A549 (cell line): Measurements from ENCODE around the gene NADSYN1.

Source experiments
- ESRRA ChIP-seq: fragments of 150-350 bp; IDR thresholded peaks from 2 replicates; pipeline ENCODE4 v1.6.1; 2014; ENCODE audit warnings: mild to moderate bottlenecking, low read length, borderline replicate concordance
- JUNB ChIP-seq: fragments of >200 bp; sonication (Bioruptor Twin); formaldehyde crosslinking; IDR thresholded peaks from 2 replicates; pipeline ENCODE4 v1.6.1; 2016
- TP53 ChIP-seq: fragments of 250-450 bp; sonication (Bioruptor Pico); IDR thresholded peaks from 2 replicates; pipeline ENCODE4 v1.5.0; 2021; ENCODE audit warnings: mild to moderate bottlenecking, moderate library complexity
- TF ChIP-seq, protein P1 (sequence below): fragments of >200 bp; sonication (Bioruptor Twin); formaldehyde crosslinking; IDR thresholded peaks from 3 replicates; pipeline ENCODE4 v1.5.1; 2016
- TF ChIP-seq, protein P2 (sequence below): IDR thresholded peaks from 2 replicates; pipeline ENCODE4 v1.6.1; 2012
- TF ChIP-seq, protein P3 (sequence below): fragments of 450-650 bp; IDR thresholded peaks from 2 replicates; pipeline ENCODE4 v1.6.1; 2014; ENCODE audit warnings: antibody characterized with exemption

DNA sequence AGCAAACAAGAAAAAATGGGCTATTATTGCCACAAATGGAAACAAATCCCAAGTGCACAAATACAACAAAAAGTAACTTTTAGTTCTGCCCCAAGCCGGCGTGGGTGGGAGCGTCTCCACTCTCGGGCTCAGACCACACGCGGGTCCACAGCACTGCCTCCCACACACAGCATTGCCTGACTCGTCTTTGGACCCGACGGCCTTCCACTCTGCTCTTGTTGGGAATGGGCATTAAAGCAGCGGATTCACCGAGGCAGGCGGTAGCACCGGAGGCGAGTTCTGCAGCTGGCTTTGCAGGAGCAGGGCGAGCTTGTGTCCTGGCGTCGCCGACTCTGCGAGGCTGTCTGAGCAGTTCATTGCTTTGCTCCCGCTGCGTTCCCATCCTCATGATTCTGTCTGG, 23.0 kb downstream of the NADSYN1 start:
- TF ChIP-seq, protein P1, sequence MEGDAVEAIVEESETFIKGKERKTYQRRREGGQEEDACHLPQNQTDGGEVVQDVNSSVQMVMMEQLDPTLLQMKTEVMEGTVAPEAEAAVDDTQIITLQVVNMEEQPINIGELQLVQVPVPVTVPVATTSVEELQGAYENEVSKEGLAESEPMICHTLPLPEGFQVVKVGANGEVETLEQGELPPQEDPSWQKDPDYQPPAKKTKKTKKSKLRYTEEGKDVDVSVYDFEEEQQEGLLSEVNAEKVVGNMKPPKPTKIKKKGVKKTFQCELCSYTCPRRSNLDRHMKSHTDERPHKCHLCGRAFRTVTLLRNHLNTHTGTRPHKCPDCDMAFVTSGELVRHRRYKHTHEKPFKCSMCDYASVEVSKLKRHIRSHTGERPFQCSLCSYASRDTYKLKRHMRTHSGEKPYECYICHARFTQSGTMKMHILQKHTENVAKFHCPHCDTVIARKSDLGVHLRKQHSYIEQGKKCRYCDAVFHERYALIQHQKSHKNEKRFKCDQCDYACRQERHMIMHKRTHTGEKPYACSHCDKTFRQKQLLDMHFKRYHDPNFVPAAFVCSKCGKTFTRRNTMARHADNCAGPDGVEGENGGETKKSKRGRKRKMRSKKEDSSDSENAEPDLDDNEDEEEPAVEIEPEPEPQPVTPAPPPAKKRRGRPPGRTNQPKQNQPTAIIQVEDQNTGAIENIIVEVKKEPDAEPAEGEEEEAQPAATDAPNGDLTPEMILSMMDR: no peak
- TF ChIP-seq ESRRA: no peak
- TF ChIP-seq, protein P2, sequence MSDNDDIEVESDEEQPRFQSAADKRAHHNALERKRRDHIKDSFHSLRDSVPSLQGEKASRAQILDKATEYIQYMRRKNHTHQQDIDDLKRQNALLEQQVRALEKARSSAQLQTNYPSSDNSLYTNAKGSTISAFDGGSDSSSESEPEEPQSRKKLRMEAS: no peak
- TF ChIP-seq, protein P3, sequence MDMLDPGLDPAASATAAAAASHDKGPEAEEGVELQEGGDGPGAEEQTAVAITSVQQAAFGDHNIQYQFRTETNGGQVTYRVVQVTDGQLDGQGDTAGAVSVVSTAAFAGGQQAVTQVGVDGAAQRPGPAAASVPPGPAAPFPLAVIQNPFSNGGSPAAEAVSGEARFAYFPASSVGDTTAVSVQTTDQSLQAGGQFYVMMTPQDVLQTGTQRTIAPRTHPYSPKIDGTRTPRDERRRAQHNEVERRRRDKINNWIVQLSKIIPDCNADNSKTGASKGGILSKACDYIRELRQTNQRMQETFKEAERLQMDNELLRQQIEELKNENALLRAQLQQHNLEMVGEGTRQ: no peak
- TF ChIP-seq TP53 (CRISPR knock-in tag): no peak
- TF ChIP-seq JUNB: no peak
